Measurements from ENCODE around the gene TMEM37. TPM values are rescaled to one million over a fixed set of nuclear protein-coding genes. Genes with fewer than 3 reads are reported as not detected.

The TMEM37 gene
- polyA plus RNA-seq, 1 experiment, result 0.63 TPM

- no peak for DNase-seq (ENCODE audit: low read depth)
- CTCF ChIA-PET, result interaction anchor here (0.9 to 4.5 kb wide), 4 partner anchors 11 to 67 kb away, joined by 3 to 58 read pairs (median 6); no protein-coding TSS in a partner anchor
- Histone ChIP-seq H3K4me3 (ENCODE audit: low read depth, low read length) (no peak overlapping the region), H3K27me3 (ENCODE audit: control insufficient read depth, insufficient read depth, low read length) (peaks cover 2% of the 10 kb centered on the region; the same call in 1 of the 2 replicates), H3K36me3 (ENCODE audit: control insufficient read depth, insufficient read depth, low read length) (no peaks in the 10 kb centered on the region)
- POLR2A ChIA-PET, result no interaction called here
- no peak for TF ChIP-seq CTCF (IDR thresholded peaks at IDR 0.05; ENCODE audit: insufficient read depth, low read depth, low read length)
These were observed 22.1 kb upstream of the TMEM37 start for GRCh38 chr2:119409506-119409905.

GRCh38 chr2:119414894-119415293 lies 16.8 kb upstream of the TMEM37 start:
- no peak for DNase-seq (ENCODE audit: low read depth)
- no peaks in the 10 kb centered on the region for H3K27me3 ChIP-seq (ENCODE audit: control insufficient read depth, insufficient read depth, low read length)
- POLR2A ChIA-PET, result no interaction called here
- CTCF ChIA-PET, result interaction anchor here (1.5 to 4.0 kb wide), 2 partner anchors 9 to 61 kb away, joined by 5 to 18 read pairs; no protein-coding TSS in a partner anchor
- H3K4me3 ChIP-seq (ENCODE audit: low read depth, low read length), result no peak overlapping the region
- H3K36me3 ChIP-seq (ENCODE audit: control insufficient read depth, insufficient read depth, low read length), result no peaks in the 10 kb centered on the region
- no peak for TF ChIP-seq CTCF (IDR thresholded peaks at IDR 0.05; ENCODE audit: insufficient read depth, low read depth, low read length)

- Histone ChIP-seq H3K27me3 (ENCODE audit: control insufficient read depth, insufficient read depth, low read length) (no peaks in the 10 kb centered on the region; the same call in 1 of the 2 replicates), H3K36me3 (ENCODE audit: control insufficient read depth, insufficient read depth, low read length) (no peaks in the 10 kb centered on the region), H3K4me3 (ENCODE audit: low read depth, low read length) (no peak overlapping the region)
- DNase-seq (ENCODE audit: low read depth), result no peak
- ChIA-PET POLR2A (no interaction called here), CTCF (interaction anchor here (1.5 to 4.0 kb wide), 2 partner anchors 9 to 61 kb away, joined by 5 to 18 read pairs; no protein-coding TSS in a partner anchor)
- TF ChIP-seq CTCF (IDR thresholded peaks at IDR 0.05; ENCODE audit: insufficient read depth, low read depth, low read length), result no peak
These were observed 16.0 kb upstream of the TMEM37 start for GRCh38 chr2:119415630-119416029.

GRCh38 chr2:119416299-119416923 lies 15.2 kb upstream of the TMEM37 start:
- H3K27me3 ChIP-seq (ENCODE audit: control insufficient read depth, insufficient read depth, low read length), result no peaks in the 10 kb centered on the region; the same call in 1 of the 2 replicates
- no peak for DNase-seq (ENCODE audit: low read depth)
- no peak overlapping the region for H3K4me3 ChIP-seq (ENCODE audit: low read depth, low read length)
- no peak for TF ChIP-seq CTCF (IDR thresholded peaks at IDR 0.05; ENCODE audit: insufficient read depth, low read depth, low read length)
- POLR2A ChIA-PET, result no interaction called here
- no peaks in the 10 kb centered on the region for H3K36me3 ChIP-seq (ENCODE audit: control insufficient read depth, insufficient read depth, low read length)
- CTCF ChIA-PET, result interaction anchor here (1.1 to 4.0 kb wide), 3 partner anchors 8 to 60 kb away, joined by 4 to 18 read pairs (median 6); no protein-coding TSS in a partner anchor

GRCh38 chr2:119417908-119418307 lies 13.7 kb upstream of the TMEM37 start:
- DNase-seq (ENCODE audit: low read depth), result no peak
- Histone ChIP-seq H3K4me3 (ENCODE audit: low read depth, low read length) (no peak overlapping the region), H3K36me3 (ENCODE audit: control insufficient read depth, insufficient read depth, low read length) (no peaks in the 10 kb centered on the region), H3K27me3 (ENCODE audit: control insufficient read depth, insufficient read depth, low read length) (peaks cover 3% of the 10 kb centered on the region)
- ChIA-PET CTCF (no interaction called here), POLR2A (no interaction called here)
- TF ChIP-seq CTCF (IDR thresholded peaks at IDR 0.05; ENCODE audit: insufficient read depth, low read depth, low read length), result no peak

Data from BJ (cell line).